Measurements from ENCODE around the gene LCN15. TPM values are rescaled to one million over a fixed set of nuclear protein-coding genes. Genes with fewer than 3 reads are reported as not detected.

The LCN15 gene
- total RNA-seq, 1 donor from 2014 or later, result 0.49 TPM

GRCh38 chr9:136784997-136785361 is 20.7 kb upstream of the LCN15 start:
- DNase-seq (ENCODE audit: low spot score), result no peak
- Mint-ChIP-seq H3K4me1 (ENCODE audit: unreplicated experiment) (peaks cover 2% of the 10 kb centered on the region), H3K36me3 (ENCODE audit: low read depth, unreplicated experiment) (no peaks in the 10 kb centered on the region), H3K4me3 (ENCODE audit: unreplicated experiment) (no peak overlapping the region), H3K27me3 (ENCODE audit: unreplicated experiment) (peaks cover 2% of the 10 kb centered on the region), H3K27ac (ENCODE audit: unreplicated experiment) (no peak overlapping the region), H3K9me3 (ENCODE audit: unreplicated experiment) (no peaks in the 10 kb centered on the region)
- TF ChIP-seq CTCF (IDR thresholded peaks at IDR 0.05; ENCODE audit: unreplicated experiment), result no peak

GRCh38 chr9:136784249-136784996 is 20.1 kb upstream of the LCN15 start:
- H3K27ac Mint-ChIP-seq (ENCODE audit: unreplicated experiment), result no peak overlapping the region
- no peak overlapping the region for H3K4me3 Mint-ChIP-seq (ENCODE audit: unreplicated experiment)
- no peaks in the 10 kb centered on the region for H3K9me3 Mint-ChIP-seq (ENCODE audit: unreplicated experiment)
- peak; percentile 41 for TF ChIP-seq CTCF (IDR thresholded peaks at IDR 0.05; ENCODE audit: unreplicated experiment)
- H3K36me3 Mint-ChIP-seq (ENCODE audit: low read depth, unreplicated experiment), result no peaks in the 10 kb centered on the region
- peaks cover 2% of the 10 kb centered on the region for H3K4me1 Mint-ChIP-seq (ENCODE audit: unreplicated experiment)
- H3K27me3 Mint-ChIP-seq (ENCODE audit: unreplicated experiment), result peaks cover 2% of the 10 kb centered on the region
- DNase-seq (ENCODE audit: low spot score), result no peak

GRCh38 chr9:136782452-136782851 is 18.1 kb upstream of the LCN15 start:
- H3K4me1 Mint-ChIP-seq (ENCODE audit: unreplicated experiment), result peaks cover 2% of the 10 kb centered on the region
- H3K4me3 Mint-ChIP-seq (ENCODE audit: unreplicated experiment), result no peak overlapping the region
- no peak for DNase-seq (ENCODE audit: low spot score)
- H3K27ac Mint-ChIP-seq (ENCODE audit: unreplicated experiment), result no peak overlapping the region
- H3K27me3 Mint-ChIP-seq (ENCODE audit: unreplicated experiment), result peaks cover 16% of the 10 kb centered on the region
- TF ChIP-seq CTCF (IDR thresholded peaks at IDR 0.05; ENCODE audit: unreplicated experiment), result no peak
- no peaks in the 10 kb centered on the region for H3K9me3 Mint-ChIP-seq (ENCODE audit: unreplicated experiment)
- peaks cover 9% of the 10 kb centered on the region for H3K36me3 Mint-ChIP-seq (ENCODE audit: low read depth, unreplicated experiment)

GRCh38 chr9:136779808-136780207 is 15.5 kb upstream of the LCN15 start:
- no peak for DNase-seq (ENCODE audit: low spot score)
- no peak for TF ChIP-seq CTCF (IDR thresholded peaks at IDR 0.05; ENCODE audit: unreplicated experiment)
- Mint-ChIP-seq H3K4me1 (ENCODE audit: unreplicated experiment) (peaks cover 2% of the 10 kb centered on the region), H3K4me3 (ENCODE audit: unreplicated experiment) (no peak overlapping the region), H3K36me3 (ENCODE audit: low read depth, unreplicated experiment) (peaks cover 9% of the 10 kb centered on the region), H3K27ac (ENCODE audit: unreplicated experiment) (no peak overlapping the region), H3K9me3 (ENCODE audit: unreplicated experiment) (no peaks in the 10 kb centered on the region), H3K27me3 (ENCODE audit: unreplicated experiment) (peaks cover 18% of the 10 kb centered on the region)

GRCh38 chr9:136777359-136777758 is 13.0 kb upstream of the LCN15 start:
- peaks cover 2% of the 10 kb centered on the region for H3K4me1 Mint-ChIP-seq (ENCODE audit: unreplicated experiment)
- DNase-seq (ENCODE audit: low spot score), result no peak
- no peak overlapping the region for H3K4me3 Mint-ChIP-seq (ENCODE audit: unreplicated experiment)
- peaks cover 9% of the 10 kb centered on the region for H3K36me3 Mint-ChIP-seq (ENCODE audit: low read depth, unreplicated experiment)
- TF ChIP-seq CTCF (IDR thresholded peaks at IDR 0.05; ENCODE audit: unreplicated experiment), result no peak
- no peak overlapping the region for H3K27ac Mint-ChIP-seq (ENCODE audit: unreplicated experiment)
- no peaks in the 10 kb centered on the region for H3K9me3 Mint-ChIP-seq (ENCODE audit: unreplicated experiment)
- H3K27me3 Mint-ChIP-seq (ENCODE audit: unreplicated experiment), result peaks cover 20% of the 10 kb centered on the region
